HepG2 (cell line): Measurements from ENCODE around the gene MTOR. TPM values are rescaled to one million over a fixed set of nuclear protein-coding genes. Genes with fewer than 3 reads are reported as not detected.

Source experiments
- EEA1 ChIP-seq: sonication (generic); formaldehyde crosslinking; IDR thresholded peaks from 2 replicates; pipeline ENCODE4 v1.5.1; 2020; ENCODE audit warnings: mild to moderate bottlenecking, missing genetic modification reagents, borderline replicate concordance
- GTF3A ChIP-seq: sonication (generic); formaldehyde crosslinking; conservative IDR thresholded peaks from 2 replicates; pipeline ENCODE4 v1.4.0; 2020; ENCODE audit warnings: mild to moderate bottlenecking, missing genetic modification reagents
- HNRNPLL ChIP-seq: fragments of 200-400 bp; formaldehyde crosslinking; IDR thresholded peaks from 2 replicates; pipeline ENCODE4 v1.6.1; 2017; ENCODE audit warnings: mild to moderate bottlenecking, low read depth, low read length; ENCODE audit not compliant: poor library complexity, severe bottlenecking
- MBD4 ChIP-seq: IDR thresholded peaks from 2 replicates; pipeline ENCODE4 v1.6.1; 2012; ENCODE audit warnings: low read length, inconsistent platforms, borderline replicate concordance
- MIXL1 ChIP-seq: IDR thresholded peaks from 2 replicates; pipeline ENCODE4 v1.6.1; 2016
- RFX5 ChIP-seq: IDR thresholded peaks from 2 replicates; pipeline ENCODE4 v1.6.1; 2011; ENCODE audit warnings: low read depth, low read length, improper control_type of control experiment
- SAFB2 ChIP-seq: sonication (generic); formaldehyde crosslinking; IDR thresholded peaks from 2 replicates; pipeline ENCODE4 v1.5.1; 2020; ENCODE audit warnings: missing genetic modification reagents, low read depth, mild to moderate bottlenecking, borderline replicate concordance
- ZBTB8A ChIP-seq: sonication (generic); formaldehyde crosslinking; IDR thresholded peaks from 2 replicates; pipeline ENCODE4 v1.4.0; 2020; ENCODE audit warnings: mild to moderate bottlenecking, low read depth, missing genetic modification reagents, borderline replicate concordance
- ZNF577 ChIP-seq: sonication (generic); formaldehyde crosslinking; IDR thresholded peaks from 2 replicates; pipeline ENCODE4 v1.4.0; 2020; ENCODE audit warnings: mild to moderate bottlenecking, low read depth, missing genetic modification reagents, borderline replicate concordance
- ZNF616 ChIP-seq: sonication (generic); formaldehyde crosslinking; IDR thresholded peaks from 2 replicates; pipeline ENCODE4 v1.5.0; 2020; ENCODE audit warnings: low read depth, mild to moderate bottlenecking, missing genetic modification reagents
- ZNF660 ChIP-seq: sonication (generic); formaldehyde crosslinking; IDR thresholded peaks from 2 replicates; pipeline ENCODE4 v1.5.1; 2020; ENCODE audit warnings: mild to moderate bottlenecking, low read depth, missing genetic modification reagents, borderline replicate concordance
- ZNF674 ChIP-seq: sonication (generic); formaldehyde crosslinking; IDR thresholded peaks from 2 replicates; pipeline ENCODE4 v1.5.0; 2020; ENCODE audit warnings: low read depth, mild to moderate bottlenecking, missing genetic modification reagents
- ZNF703 ChIP-seq: sonication (generic); formaldehyde crosslinking; IDR thresholded peaks from 2 replicates; pipeline ENCODE4 v1.5.1; 2020; ENCODE audit warnings: missing genetic modification reagents, mild to moderate bottlenecking, moderate library complexity, borderline replicate concordance
- ZNF737 ChIP-seq: sonication (generic); formaldehyde crosslinking; IDR thresholded peaks from 2 replicates; pipeline ENCODE4 v1.5.0; 2020; ENCODE audit warnings: missing genetic modification reagents, mild to moderate bottlenecking, borderline replicate concordance
- ZSCAN25 ChIP-seq: sonication (generic); formaldehyde crosslinking; IDR thresholded peaks from 2 replicates; pipeline ENCODE4 v1.8.0; 2022; ENCODE audit warnings: mild to moderate bottlenecking, missing genetic modification reagents
- polyA plus RNA-seq, 8 experiments: library from polyadenylated mRNA; depleted of rRNA in 3 of 8; stranded (reverse) in 7 of 8; unstranded in 1 of 8; fragments of >200 nt; fragmentation: Illumina TruSeq in 4 of 8; extraction: Trizol in 4 of 8; gene quantifications; 2 replicates each; pipeline versions ENCODE4 v1.2.1 to v1.2.3, GENCODE V29; 2011 to 2016; ENCODE audit warnings: low read depth in 4 of 8, missing spikeins in 1 of 8, mixed read lengths in 1 of 8; ENCODE audit not compliant: insufficient read depth in 1 of 8
- total RNA-seq, 5 experiments: library from RNA; depleted of rRNA; stranded (reverse); fragments of >200 nt; fragmentation: Illumina TruSeq; extraction: Trizol; gene quantifications; 2 replicates each; pipeline ENCODE4 v1.2.3, GENCODE V29; 2016; ENCODE audit warnings: low read depth in 1 of 5
- TF ChIP-seq, protein P1 (sequence below): sonication (generic); formaldehyde crosslinking; IDR thresholded peaks from 2 replicates; pipeline ENCODE4 v1.9.0; 2021; ENCODE audit warnings: mild to moderate bottlenecking, missing genetic modification reagents
- TF ChIP-seq, protein P2 (sequence below): sonication (generic); formaldehyde crosslinking; conservative IDR thresholded peaks from 2 replicates; pipeline ENCODE4 v1.4.0; 2020; ENCODE audit warnings: missing genetic modification reagents
- TF ChIP-seq, protein P3 (sequence below): sonication (generic); formaldehyde crosslinking; IDR thresholded peaks from 2 replicates; pipeline ENCODE4 v1.8.0; 2022; ENCODE audit warnings: mild to moderate bottlenecking, missing genetic modification reagents; ENCODE audit not compliant: insufficient replicate concordance

Gene MTOR
- total and polyA plus RNA-seq, 2 of the 13 experiments (the other 11 are each of a cell fraction or from before 2014, with no cell fraction given): 24.6 to 34.6 TPM

DNA sequence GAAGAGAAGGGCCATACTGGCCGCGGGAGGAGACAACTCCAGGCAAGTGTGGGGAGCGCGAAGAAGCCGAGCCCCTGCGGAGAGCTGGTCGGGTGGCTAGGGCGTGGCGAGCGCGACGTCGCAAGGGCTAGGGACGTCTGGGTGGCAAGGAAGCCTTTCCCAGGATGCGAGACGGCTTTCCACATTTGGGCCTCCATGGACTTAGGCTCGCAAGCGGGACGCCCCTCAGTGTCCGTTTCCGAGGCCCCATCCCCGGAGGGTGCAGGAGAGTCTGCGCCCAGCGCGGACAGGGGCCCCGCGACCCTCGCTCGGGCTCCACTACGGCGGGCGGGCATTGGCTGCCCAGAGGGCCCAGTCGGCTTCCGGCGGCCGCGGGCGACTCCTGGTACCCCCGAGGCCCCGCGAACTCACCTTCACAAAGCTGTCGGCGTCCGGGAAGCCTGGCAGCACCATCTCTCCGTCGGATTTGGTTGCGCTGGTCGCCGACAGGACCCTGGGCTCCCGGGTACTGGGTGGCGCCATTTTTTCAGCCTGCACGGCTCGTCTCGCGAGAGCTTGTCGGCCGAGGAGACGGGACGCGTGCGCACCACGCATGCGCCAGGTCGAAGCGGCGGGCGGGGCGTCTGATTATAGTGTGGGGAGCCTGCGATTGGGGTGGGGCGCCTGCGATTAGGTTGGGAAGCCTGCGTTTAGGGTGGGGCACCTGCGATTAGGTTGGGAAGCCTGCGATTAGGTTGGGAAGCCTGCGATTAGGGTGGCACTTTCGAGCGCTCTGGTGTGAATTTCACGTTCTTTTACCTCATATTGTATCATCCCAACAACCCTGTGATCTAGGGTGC is 162.8 kb downstream of the MTOR start, which contains the start of gene EXOSC10 (continued):
- TF ChIP-seq, protein P1, sequence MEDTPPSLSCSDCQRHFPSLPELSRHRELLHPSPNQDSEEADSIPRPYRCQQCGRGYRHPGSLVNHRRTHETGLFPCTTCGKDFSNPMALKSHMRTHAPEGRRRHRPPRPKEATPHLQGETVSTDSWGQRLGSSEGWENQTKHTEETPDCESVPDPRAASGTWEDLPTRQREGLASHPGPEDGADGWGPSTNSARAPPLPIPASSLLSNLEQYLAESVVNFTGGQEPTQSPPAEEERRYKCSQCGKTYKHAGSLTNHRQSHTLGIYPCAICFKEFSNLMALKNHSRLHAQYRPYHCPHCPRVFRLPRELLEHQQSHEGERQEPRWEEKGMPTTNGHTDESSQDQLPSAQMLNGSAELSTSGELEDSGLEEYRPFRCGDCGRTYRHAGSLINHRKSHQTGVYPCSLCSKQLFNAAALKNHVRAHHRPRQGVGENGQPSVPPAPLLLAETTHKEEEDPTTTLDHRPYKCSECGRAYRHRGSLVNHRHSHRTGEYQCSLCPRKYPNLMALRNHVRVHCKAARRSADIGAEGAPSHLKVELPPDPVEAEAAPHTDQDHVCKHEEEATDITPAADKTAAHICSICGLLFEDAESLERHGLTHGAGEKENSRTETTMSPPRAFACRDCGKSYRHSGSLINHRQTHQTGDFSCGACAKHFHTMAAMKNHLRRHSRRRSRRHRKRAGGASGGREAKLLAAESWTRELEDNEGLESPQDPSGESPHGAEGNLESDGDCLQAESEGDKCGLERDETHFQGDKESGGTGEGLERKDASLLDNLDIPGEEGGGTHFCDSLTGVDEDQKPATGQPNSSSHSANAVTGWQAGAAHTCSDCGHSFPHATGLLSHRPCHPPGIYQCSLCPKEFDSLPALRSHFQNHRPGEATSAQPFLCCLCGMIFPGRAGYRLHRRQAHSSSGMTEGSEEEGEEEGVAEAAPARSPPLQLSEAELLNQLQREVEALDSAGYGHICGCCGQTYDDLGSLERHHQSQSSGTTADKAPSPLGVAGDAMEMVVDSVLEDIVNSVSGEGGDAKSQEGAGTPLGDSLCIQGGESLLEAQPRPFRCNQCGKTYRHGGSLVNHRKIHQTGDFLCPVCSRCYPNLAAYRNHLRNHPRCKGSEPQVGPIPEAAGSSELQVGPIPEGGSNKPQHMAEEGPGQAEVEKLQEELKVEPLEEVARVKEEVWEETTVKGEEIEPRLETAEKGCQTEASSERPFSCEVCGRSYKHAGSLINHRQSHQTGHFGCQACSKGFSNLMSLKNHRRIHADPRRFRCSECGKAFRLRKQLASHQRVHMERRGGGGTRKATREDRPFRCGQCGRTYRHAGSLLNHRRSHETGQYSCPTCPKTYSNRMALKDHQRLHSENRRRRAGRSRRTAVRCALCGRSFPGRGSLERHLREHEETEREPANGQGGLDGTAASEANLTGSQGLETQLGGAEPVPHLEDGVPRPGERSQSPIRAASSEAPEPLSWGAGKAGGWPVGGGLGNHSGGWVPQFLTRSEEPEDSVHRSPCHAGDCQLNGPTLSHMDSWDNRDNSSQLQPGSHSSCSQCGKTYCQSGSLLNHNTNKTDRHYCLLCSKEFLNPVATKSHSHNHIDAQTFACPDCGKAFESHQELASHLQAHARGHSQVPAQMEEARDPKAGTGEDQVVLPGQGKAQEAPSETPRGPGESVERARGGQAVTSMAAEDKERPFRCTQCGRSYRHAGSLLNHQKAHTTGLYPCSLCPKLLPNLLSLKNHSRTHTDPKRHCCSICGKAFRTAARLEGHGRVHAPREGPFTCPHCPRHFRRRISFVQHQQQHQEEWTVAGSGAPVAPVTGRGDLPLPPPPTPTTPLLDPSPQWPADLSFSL: no peak
- TF ChIP-seq SAFB2 (CRISPR knock-in tag) (no peak), ZSCAN25 (CRISPR knock-in tag) (0 out of 2 replicates have a peak, but pooled peaks have one; percentile 19), HNRNPLL (peak; percentile 66), MBD4 (no peak), ZNF703 (CRISPR knock-in tag) (no peak), ZNF660 (no peak), ZNF616 (peak; percentile 18; the same call in 1 of the 2 replicates), GTF3A (CRISPR knock-in tag) (no peak), ZNF737 (CRISPR knock-in tag) (no peak), ZNF674 (CRISPR knock-in tag) (no peak), MIXL1 (CRISPR knock-in tag) (no peak; the same call in 1 of the 2 replicates), EEA1 (CRISPR knock-in tag) (no peak), ZBTB8A (CRISPR knock-in tag) (no peak), RFX5 (no peak), ZNF577 (CRISPR knock-in tag) (no peak)
- TF ChIP-seq, protein P2, sequence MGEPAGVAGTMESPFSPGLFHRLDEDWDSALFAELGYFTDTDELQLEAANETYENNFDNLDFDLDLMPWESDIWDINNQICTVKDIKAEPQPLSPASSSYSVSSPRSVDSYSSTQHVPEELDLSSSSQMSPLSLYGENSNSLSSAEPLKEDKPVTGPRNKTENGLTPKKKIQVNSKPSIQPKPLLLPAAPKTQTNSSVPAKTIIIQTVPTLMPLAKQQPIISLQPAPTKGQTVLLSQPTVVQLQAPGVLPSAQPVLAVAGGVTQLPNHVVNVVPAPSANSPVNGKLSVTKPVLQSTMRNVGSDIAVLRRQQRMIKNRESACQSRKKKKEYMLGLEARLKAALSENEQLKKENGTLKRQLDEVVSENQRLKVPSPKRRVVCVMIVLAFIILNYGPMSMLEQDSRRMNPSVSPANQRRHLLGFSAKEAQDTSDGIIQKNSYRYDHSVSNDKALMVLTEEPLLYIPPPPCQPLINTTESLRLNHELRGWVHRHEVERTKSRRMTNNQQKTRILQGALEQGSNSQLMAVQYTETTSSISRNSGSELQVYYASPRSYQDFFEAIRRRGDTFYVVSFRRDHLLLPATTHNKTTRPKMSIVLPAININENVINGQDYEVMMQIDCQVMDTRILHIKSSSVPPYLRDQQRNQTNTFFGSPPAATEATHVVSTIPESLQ: no peak
- TF ChIP-seq, protein P3, sequence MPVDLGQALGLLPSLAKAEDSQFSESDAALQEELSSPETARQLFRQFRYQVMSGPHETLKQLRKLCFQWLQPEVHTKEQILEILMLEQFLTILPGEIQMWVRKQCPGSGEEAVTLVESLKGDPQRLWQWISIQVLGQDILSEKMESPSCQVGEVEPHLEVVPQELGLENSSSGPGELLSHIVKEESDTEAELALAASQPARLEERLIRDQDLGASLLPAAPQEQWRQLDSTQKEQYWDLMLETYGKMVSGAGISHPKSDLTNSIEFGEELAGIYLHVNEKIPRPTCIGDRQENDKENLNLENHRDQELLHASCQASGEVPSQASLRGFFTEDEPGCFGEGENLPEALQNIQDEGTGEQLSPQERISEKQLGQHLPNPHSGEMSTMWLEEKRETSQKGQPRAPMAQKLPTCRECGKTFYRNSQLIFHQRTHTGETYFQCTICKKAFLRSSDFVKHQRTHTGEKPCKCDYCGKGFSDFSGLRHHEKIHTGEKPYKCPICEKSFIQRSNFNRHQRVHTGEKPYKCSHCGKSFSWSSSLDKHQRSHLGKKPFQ (CRISPR knock-in tag): no peak
